ENCODE results near the gene ANKDD1B.
"Not testable (repeated sequence)": the region's sequence is repeated elsewhere in the genome, so short reads cannot be mapped to it uniquely, and the experiment has no call there.

Gene ANKDD1B

GRCh38 chr5:75662061-75662460, 50.8 kb downstream of the ANKDD1B start:
- DNase-seq = no peak

GRCh38 chr5:75663579-75664284, 52.5 kb downstream of the ANKDD1B start:
- no peak for DNase-seq

- DNase-seq = no peak
These were observed 53.7 kb downstream of the ANKDD1B start for GRCh38 chr5:75664979-75665378.

- no peak for DNase-seq
These were observed 55.5 kb downstream of the ANKDD1B start for GRCh38 chr5:75666801-75667200.

GRCh38 chr5:75667586-75667985, 56.3 kb downstream of the ANKDD1B start:
- DNase-seq = no peak

- no peak for DNase-seq
These were observed 57.2 kb downstream of the ANKDD1B start for GRCh38 chr5:75668445-75668844.

- peak; percentile 44 for DNase-seq
These were observed 57.9 kb downstream of the ANKDD1B start for GRCh38 chr5:75668977-75669689.

- no peak for DNase-seq
These were observed 59.3 kb downstream of the ANKDD1B start for GRCh38 chr5:75670577-75670976.

GRCh38 chr5:75671506-75671905, 60.3 kb downstream of the ANKDD1B start:
- no peak for DNase-seq

GRCh38 chr5:75672616-75673015, 61.4 kb downstream of the ANKDD1B start:
- DNase-seq = no peak

- no peak for DNase-seq
These were observed 64.5 kb downstream of the ANKDD1B start for GRCh38 chr5:75675783-75676182.

GRCh38 chr5:75677607-75678006, 66.4 kb downstream of the ANKDD1B start:
- DNase-seq = peak; percentile 21

- peak; percentile 40 for DNase-seq
These were observed 66.9 kb downstream of the ANKDD1B start for GRCh38 chr5:75678155-75678554.

- peak; percentile 53 for DNase-seq
These were observed 70.0 kb downstream of the ANKDD1B start for GRCh38 chr5:75681125-75681830.

GRCh38 chr5:75685141-75685540, 73.9 kb downstream of the ANKDD1B start:
- no peak for DNase-seq

- DNase-seq = no peak
These were observed 75.2 kb downstream of the ANKDD1B start for GRCh38 chr5:75686480-75686879.

GRCh38 chr5:75690669-75691068, 79.4 kb downstream of the ANKDD1B start:
- no peak for DNase-seq

- DNase-seq = no peak
These were observed 83.5 kb downstream of the ANKDD1B start for GRCh38 chr5:75694781-75695180.

- not testable (repeated sequence) for DNase-seq
These were observed 84.5 kb downstream of the ANKDD1B start for GRCh38 chr5:75695472-75696351.

- DNase-seq = no peak
These were observed 90.6 kb downstream of the ANKDD1B start for GRCh38 chr5:75701856-75702255.

- DNase-seq = no peak
These were observed 94.8 kb downstream of the ANKDD1B start for GRCh38 chr5:75706016-75706415.

GRCh38 chr5:75706775-75707174, 95.5 kb downstream of the ANKDD1B start:
- DNase-seq = no peak

Data from CD4-positive, alpha-beta T cell treated with Interleukin-21 for 1 hour (primary cell).